Activated CD8-positive, alpha-beta memory T cell treated with anti-CD3 and anti-CD28 coated beads, Interleukin-2, amount 50 U/mL, for 1 hour (primary cell): Measurements from ENCODE around the gene ISYNA1.

Experiments used
- DNase-seq: peaks from one replicate; pipeline ENCODE4 v3.0.0-alpha.2; 2020; ENCODE audit errors: extremely low read depth

The ISYNA1 gene

GRCh38 chr19:18443831-18444230, 5.9 kb upstream of the ISYNA1 start:
- no peak for DNase-seq

DNA sequence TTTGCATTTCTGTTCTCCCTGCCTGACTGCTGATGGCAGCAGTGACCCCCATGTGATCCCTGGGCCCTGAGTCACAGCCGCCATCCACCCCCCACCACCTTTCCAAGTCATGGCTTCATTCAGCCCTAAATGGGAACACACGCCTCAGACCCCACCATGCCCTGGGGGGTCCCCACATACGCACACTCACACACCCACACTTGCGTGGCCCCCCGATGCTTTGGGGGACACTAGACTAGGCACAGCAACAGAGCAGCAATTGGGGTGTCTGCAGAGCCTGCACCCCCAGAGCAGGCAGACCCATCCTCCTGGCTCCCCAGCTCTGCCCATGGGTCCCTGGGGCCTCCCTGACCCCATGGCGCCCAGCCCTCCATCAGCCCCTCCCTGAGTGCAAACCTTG, 5.5 kb upstream of the ISYNA1 start:
- DNase-seq = no peak

- no peak for DNase-seq
These were observed 5.0 kb upstream of the ISYNA1 start for GRCh38 chr19:18442941-18443340.

DNA sequence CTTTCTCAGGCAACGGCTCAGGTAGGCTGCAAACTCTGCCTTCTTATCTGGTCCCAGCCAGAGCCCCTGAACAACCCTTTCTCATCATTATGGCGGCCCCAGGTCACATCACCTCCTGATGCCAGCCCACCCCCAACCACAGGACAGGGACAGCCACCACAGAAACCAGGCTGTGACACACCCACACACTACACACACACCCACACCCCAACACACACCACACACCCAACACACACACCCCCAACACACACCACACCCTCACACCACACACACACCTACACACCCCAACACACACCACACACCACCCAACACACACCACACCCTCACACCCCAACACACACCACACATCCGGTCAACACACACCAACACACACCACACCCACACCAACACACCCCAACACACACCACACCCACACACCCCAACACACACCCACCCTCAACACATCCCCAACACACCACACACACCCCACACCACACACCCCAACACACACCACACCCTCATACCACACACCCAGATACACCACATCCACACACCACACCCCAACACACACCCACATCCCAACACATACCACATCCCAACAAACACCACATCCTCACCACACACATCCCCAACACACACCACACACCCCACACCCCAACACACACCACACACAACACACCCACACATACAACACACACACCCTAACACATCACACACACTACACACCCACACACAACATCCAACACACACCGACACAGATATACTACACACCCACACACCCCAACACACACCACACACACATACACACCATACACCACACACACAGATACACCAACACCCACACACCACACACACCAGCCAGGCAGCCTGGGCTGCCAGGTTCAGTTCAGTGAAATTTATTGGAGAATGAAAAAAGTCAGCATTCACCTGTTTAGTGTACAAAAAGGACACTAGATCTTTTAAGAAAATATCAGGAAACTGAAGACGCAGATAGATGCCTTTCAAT, 4.2 kb upstream of the ISYNA1 start:
- no peak for DNase-seq

GRCh38 chr19:18440936-18441803, 3.2 kb upstream of the ISYNA1 start:
- no peak for DNase-seq

- DNase-seq = no peak
These were observed 2.5 kb upstream of the ISYNA1 start for GRCh38 chr19:18440415-18440877.

- DNase-seq = no peak
These were observed 1.9 kb upstream of the ISYNA1 start for GRCh38 chr19:18439910-18440237.

DNA sequence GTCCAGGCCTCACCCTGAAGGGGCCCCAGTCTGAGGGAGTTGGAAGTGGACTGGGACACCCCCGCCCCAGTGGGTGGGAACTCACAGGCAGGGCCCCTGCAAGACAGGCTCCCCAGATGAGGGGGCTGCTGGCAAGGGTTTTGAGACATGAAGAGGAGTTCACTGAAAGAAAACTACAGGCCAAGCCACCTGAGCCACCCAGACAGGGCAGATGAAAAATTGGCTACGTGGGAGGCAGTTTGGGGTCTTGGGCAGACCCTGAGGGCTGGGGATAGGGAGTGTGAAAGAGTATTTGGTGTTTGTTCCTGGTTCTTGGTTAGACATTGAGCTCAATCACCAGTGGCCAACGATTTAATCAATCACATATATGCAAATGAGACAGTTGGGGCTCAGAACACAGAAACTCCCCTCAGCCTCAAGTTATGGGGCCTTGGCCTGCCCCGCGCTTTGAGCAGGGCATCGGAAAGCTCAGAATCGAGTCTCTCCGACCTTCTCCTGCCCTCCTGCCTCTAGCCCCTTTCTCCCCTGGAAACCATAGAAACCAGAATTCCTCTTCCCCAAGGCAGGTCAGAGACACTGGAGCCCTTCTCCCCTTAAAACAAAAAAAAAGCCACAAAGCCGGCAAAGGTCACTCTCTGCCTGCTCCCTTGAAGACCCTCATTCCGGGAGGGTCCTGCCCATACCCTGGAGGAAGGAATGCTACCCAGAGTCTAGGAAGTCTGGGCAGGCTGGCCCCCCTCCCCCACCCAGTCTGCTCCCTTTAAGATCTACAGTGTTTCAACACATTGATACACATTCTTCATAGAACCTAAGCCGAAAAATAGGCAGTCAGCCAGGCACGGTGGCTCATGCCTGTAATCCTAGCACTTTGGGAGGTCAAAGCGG, 1.3 kb upstream of the ISYNA1 start:
- no peak for DNase-seq

DNA sequence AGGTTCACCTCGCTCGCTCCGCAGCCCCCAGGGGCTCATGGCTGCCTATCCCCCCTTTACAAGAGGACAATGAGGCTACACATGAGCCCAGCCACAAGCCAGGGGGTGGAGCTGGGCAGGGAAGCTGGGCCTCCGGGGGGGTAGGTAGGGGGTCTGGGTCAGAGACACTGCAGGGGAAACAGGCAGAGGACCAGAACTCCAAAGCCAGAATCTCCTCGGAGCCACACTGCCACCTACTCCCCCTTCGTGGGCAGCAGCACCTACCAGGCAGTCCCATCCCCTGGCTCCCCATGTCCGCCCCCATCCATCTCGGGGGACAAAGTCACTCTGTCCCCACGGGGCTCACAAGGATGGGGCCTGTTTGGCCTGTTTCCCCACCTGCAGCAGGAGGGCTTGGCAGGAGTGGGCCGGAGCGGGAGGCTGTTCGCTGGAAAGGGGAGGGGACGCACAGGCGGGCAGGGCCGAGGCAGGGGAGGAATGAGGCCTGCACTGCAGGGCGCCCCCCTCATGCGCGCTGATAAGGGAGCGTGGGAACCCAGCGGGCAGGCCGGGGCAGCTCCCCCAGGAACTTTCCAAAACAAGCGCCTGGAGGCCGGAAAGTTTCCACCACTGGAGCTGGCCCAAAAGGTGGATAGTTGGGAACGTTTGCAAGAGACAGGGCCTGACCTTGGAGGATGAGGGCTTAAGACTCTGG, 545 bp upstream of the ISYNA1 start:
- DNase-seq = no peak

DNA sequence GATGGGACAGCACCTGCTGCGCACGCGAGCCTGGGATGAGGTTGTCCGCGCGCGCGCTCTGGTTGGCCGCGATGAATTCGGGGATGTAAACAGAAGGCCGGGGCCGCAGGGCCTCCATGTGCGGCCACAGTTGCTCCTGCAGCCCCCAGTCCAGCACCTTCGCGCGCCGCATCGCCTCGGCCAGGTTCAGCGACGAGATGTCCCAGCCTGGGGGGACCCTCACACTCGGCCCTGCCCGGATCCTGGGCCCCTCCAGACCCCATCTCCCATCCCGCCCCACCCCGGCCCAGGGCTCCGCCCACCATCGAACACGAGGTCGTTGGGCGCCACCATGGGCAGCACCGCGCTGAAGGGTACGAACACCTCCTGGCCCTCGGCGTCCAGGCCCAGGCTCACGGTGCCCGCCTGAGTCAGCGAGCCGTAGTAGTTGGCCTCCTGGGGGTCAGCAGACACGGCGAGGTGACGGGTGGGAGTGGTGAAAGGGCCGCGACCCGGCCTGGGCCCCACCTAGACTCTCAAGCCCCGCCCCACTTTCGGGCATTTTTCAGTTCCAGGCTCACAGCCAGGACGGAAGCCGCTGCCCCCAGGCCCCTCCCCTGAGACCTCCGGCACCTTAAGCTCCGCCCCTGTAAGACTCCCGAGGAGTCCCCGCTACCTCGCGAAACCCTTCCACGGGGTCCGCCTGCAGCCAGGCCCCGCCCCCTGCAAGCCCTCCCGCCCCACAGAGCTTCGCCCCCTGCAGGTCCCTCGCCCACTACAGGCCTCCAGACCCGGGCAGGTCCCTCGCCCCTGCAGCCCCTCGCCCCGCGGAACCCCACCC, 1.1 kb downstream of the ISYNA1 start:
- peak; percentile 66 for DNase-seq

DNA sequence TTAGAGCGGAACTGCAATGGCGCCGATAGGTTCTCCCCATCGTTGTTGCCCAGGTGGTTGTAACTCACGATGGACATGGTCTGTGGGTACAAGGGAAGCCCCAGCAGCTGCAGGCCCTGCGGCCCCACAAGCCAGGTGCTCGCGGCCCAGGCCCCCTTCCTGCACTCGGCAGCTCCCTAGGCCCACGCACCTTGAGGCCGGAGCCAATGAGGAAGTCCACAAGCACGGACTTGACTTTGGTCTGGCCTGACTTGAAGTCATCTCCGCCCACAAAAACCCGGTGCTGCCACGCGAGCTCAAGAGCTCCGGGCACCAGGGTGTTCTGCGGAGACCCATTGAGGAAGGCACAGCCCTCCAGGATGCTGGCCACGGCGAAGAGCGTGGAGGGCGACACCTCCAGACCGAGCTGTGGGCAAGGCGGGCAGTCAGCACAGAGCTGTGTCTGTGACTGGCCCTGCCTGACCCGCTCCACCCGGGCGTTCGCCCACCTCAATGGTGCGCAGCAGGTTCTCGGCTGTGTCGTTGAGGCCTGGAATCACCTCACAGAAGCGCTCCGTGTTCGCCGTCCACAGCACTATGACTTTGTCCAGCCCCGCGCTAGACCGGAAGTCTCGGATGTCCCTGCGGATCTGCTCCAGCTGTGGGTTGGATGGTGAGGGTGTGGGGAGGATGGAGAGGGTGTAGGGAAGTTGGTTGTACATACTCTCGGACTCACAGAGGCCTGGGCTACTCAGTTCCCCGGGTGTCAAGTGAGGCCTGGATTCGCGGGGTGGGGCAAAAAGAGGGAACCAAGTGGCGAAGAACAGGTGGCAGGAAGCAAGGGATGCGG, 1.9 kb downstream of the ISYNA1 start:
- no peak for DNase-seq

DNA sequence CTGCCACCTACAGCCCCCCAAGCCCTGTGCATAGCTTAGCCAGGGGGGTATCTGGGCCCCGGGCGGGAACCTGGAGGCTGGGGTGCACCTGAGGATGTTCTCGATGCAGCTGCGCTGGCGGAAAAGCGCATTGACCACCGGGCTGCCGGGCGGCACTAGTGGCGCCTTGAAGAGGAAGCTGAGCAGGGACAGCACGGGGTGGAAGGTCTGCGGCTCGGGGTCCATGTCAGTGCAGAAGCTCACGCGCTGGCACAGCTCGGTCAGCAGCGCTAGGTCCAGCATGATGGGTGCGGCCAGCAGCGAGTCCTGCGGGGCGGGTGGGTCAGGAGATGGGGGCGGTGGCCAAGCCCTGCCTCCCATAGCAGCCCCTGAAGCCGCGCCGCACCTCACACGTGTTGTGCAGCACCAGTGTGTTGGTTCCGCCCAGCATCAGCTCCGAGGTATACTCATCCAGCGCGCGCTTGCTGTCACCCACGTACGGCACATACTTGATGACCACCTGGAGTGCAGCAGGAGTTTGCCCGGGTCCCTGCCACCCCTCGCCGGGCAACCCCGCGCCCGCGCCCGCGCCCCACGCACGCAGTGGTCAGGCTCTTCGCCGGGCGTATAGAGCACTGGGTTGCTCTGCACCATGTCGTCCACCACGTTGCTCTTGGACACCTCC, 2.6 kb downstream of the ISYNA1 start:
- DNase-seq = no peak

GRCh38 chr19:18434411-18435175, 3.3 kb downstream of the ISYNA1 start:
- DNase-seq = no peak

- DNase-seq = no peak
These were observed 4.1 kb downstream of the ISYNA1 start for GRCh38 chr19:18433735-18434398.

DNA sequence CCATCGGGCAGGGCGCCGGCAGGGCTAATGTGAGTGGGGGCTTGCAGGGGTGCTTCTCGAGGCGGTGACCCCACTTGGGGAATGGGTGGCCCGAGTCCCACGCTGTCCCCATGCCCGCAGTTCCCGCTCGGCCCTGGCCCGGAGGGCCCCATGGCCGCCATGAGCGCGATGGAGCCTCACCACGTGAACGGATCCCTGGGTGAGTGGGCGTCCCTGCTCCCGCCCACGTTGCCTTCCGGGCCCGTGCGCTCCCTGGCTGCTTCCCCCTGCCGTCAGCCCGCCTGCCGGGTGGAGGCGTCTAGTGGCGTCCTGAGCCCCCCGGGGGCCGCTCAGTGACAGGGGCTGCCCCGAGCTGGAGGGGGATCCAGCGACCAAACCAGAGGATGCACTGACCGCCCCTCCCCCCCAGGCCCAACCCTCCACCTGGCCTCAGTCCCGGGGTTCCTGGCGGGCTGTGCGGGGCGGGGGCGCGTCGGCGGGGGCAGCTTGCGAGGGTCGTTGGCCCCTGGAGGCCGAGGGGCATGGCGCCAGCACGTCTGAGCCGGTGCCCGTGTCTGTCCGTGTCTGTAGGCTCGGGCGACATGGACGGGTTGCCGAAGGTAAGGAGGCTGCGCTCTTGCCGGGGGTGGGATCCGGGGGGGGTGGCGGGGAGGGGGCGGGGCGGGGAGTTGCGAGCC, 4.8 kb downstream of the ISYNA1 start:
- DNase-seq = no peak

DNA sequence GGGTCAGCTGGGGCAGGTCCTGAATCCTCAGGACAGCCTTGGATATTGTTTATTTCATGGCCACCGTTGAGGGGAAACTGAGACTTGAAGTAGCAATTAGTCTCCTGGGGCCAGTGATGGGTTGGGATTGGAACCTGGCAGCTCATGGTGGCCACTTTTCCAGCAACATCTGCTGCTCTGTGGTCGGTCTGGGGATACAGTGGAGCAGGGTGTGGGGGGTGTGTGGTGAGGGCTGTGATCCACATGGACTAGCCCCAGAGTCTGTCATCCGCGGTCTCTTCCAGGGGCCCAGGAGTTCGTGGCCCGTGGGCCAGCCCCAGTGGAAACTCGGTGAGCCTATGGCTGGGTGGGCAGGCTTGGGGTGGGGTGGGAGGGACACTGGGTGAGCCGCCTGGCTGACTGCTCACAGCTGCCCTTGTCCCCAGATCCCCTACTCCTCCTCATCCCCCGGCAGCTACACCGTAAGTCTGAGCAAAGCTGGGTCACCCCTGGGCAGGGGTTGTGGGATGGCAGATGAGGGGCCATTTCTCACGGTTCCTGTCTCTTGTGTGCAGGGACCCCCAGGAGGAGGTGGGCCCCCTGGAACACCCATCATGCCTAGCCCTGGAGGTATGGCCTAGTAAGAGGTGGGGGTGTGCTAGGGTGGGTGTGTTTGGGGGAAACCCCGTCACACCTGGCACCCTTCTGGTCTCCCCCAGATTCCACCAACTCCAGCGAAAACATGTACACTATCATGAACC, 5.5 kb downstream of the ISYNA1 start:
- no peak for DNase-seq
